ENCODE data around the gene STARD9. TPM values are rescaled to one million over a fixed set of nuclear protein-coding genes. Genes with fewer than 3 reads are reported as not detected.

The STARD9 gene
- total RNA-seq, 1 experiment from 2014 or later: 0.86 TPM

DNA sequence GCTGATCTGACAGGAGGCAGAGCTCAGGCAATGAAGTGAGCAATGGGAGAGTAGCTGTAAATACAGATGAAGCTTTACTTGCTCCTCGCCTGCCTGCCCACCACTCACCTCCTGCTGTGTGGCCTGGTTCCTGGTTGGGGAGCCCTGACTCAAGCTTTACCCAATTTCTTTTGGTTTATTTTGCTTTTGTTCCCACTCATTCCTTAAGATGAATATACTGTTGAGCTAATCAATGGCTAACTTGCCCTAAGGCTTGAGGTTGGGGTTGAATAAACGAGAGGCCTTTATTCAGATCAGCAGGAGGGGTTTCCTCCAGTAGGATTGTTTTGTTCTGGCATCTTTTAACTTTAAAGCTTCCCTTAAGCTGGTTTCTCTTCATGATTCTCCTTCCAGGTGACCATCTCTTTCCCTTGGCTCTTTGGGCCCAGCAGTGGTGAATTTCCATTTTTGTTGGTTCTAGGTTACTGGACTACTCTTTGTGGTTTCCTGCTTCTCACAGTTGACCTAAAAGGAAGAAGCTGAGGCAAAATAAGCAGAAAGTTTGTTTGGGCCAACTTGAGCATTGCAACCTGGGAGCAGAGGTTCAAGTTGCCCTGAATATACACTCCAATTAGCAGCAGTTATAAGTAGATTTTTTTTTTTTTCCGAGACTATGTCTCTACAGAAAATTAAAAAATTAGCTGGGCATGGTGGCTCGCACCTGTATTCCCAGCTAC lies 44.4 kb downstream of the STARD9 start:
- H3K4me1 Mint-ChIP-seq (ENCODE audit: low read depth, unreplicated experiment): no peaks in the 10 kb centered on the region
- BruUV-seq (replicated peaks): no TSS peak
- no peak overlapping the region for H3K27ac Mint-ChIP-seq (ENCODE audit: unreplicated experiment)
- DNase-seq: no peak
- TF ChIP-seq, protein P1, sequence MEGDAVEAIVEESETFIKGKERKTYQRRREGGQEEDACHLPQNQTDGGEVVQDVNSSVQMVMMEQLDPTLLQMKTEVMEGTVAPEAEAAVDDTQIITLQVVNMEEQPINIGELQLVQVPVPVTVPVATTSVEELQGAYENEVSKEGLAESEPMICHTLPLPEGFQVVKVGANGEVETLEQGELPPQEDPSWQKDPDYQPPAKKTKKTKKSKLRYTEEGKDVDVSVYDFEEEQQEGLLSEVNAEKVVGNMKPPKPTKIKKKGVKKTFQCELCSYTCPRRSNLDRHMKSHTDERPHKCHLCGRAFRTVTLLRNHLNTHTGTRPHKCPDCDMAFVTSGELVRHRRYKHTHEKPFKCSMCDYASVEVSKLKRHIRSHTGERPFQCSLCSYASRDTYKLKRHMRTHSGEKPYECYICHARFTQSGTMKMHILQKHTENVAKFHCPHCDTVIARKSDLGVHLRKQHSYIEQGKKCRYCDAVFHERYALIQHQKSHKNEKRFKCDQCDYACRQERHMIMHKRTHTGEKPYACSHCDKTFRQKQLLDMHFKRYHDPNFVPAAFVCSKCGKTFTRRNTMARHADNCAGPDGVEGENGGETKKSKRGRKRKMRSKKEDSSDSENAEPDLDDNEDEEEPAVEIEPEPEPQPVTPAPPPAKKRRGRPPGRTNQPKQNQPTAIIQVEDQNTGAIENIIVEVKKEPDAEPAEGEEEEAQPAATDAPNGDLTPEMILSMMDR (IDR thresholded peaks at IDR 0.05; ENCODE audit: insufficient read depth in 1 of 2, low read depth in 1 of 2, low read length in 1 of 2, severe bottlenecking in 1 of 2, unreplicated experiment in 1 of 2): no peak
- Histone ChIP-seq H3K4me3 (ENCODE audit: low read depth, low read length) (no peak overlapping the region), H3K27me3 (replicated peaks; ENCODE audit: control insufficient read depth, insufficient read depth, low read length) (no peaks in the 10 kb centered on the region), H3K36me3 (ENCODE audit: control insufficient read depth, insufficient read depth, low read length) (no peaks in the 10 kb centered on the region), H3K4me1 (no peaks in the 10 kb centered on the region), H3K9me3 (no peaks in the 10 kb centered on the region)
- no peaks in the 10 kb centered on the region for H3K36me3 Mint-ChIP-seq (ENCODE audit: insufficient read depth, unreplicated experiment)
- H3K9me3 Mint-ChIP-seq (ENCODE audit: unreplicated experiment): no peaks in the 10 kb centered on the region
- POLR2A ChIA-PET: no interaction called here
- CTCF ChIA-PET: no interaction called here
- H3K27me3 Mint-ChIP-seq (ENCODE audit: insufficient read depth, unreplicated experiment): no peaks in the 10 kb centered on the region
- no peak overlapping the region for H3K4me3 Mint-ChIP-seq (ENCODE audit: unreplicated experiment)
- intact Hi-C loops (cut with micrococcal nuclease; ENCODE audit: unreplicated experiment): no loop called here

DNA sequence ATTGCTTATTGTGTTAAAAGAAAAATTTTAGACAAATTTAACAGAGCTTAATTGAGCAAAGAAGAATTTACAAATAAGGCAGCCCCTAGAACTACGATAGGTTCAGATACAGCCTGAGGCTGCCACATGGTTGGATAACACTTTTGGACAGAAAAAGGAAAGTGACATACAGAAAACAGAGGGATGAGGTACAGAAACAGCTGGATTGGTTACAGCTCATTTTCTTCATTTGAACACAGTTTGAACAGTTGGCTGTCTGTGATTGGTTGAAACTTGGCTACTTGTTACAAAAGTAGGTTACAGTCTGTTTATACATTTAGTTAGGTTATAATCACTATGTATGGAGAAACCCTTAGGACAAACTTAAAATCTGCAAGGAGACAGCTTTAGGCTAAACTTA lies 46.0 kb downstream of the STARD9 start:
- Mint-ChIP-seq H3K36me3 (ENCODE audit: insufficient read depth, unreplicated experiment) (no peaks in the 10 kb centered on the region), H3K27ac (ENCODE audit: unreplicated experiment) (no peak overlapping the region), H3K27me3 (ENCODE audit: insufficient read depth, unreplicated experiment) (no peaks in the 10 kb centered on the region), H3K4me1 (ENCODE audit: low read depth, unreplicated experiment) (no peaks in the 10 kb centered on the region), H3K4me3 (ENCODE audit: unreplicated experiment) (no peak overlapping the region), H3K9me3 (ENCODE audit: unreplicated experiment) (peaks cover 7% of the 10 kb centered on the region)
- Histone ChIP-seq H3K27me3 (replicated peaks; ENCODE audit: control insufficient read depth, insufficient read depth, low read length) (no peaks in the 10 kb centered on the region), H3K36me3 (ENCODE audit: control insufficient read depth, insufficient read depth, low read length) (no peaks in the 10 kb centered on the region), H3K4me1 (no peaks in the 10 kb centered on the region), H3K4me3 (ENCODE audit: low read depth, low read length) (no peak overlapping the region), H3K9me3 (no peaks in the 10 kb centered on the region)
- ChIA-PET POLR2A (no interaction called here), CTCF (no interaction called here)
- no TSS peak for BruUV-seq (replicated peaks)
- DNase-seq: no peak
- intact Hi-C loops (cut with micrococcal nuclease; ENCODE audit: unreplicated experiment): no loop called here
- TF ChIP-seq, protein P1 (IDR thresholded peaks at IDR 0.05; ENCODE audit: insufficient read depth in 1 of 2, low read depth in 1 of 2, low read length in 1 of 2, severe bottlenecking in 1 of 2, unreplicated experiment in 1 of 2): no peak

DNA sequence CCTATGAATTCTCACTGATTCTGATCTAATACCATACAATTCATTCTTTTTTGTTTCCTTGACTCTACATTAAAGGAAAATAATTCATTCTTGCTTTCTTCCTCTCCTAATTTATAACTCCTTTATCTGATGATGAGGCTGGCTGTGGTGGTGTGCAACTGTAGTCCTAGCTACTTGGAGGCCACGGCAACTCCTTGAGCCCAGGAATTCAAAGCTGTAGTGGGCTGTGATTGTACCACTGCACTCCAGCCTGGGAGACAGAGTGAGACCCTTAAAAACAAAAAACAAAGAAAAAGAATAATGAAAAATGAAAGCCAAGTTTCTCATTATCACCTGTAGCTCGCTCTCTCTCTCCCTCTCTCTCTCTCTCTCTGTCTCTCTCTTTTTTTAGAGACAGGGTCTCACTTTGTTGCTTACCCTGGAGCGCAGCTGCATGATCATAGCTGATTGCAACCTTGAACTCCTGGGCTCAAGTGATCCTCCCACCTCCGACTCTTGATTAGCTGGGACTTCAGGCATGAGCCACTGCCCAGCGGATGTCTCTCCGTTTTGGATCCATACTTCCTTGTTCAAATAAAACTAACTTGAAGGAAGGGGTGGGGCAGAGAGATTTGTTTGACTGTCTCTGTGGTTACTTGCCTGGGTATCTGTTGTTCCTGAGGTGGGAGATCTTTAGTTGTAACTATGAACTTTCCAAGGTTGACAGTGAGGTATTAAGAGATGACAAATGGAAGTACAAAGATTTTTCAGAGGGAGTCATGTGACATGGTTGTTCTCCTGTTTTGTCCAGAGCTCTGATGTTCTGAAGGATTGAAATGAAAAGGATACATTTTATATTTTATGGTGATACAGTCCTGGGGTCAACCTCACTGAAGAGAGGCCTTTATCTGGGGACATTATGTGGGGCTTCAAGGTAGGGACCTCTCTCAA lies 46.9 kb downstream of the STARD9 start:
- no peaks in the 10 kb centered on the region for H3K4me1 Mint-ChIP-seq (ENCODE audit: low read depth, unreplicated experiment)
- no peaks in the 10 kb centered on the region for H3K36me3 ChIP-seq (ENCODE audit: control insufficient read depth, insufficient read depth, low read length)
- CTCF ChIA-PET: no interaction called here
- H3K27ac Mint-ChIP-seq (ENCODE audit: unreplicated experiment): no peak overlapping the region
- POLR2A ChIA-PET: no interaction called here
- no TSS peak for BruUV-seq (replicated peaks)
- H3K36me3 Mint-ChIP-seq (ENCODE audit: insufficient read depth, unreplicated experiment): no peaks in the 10 kb centered on the region
- H3K9me3 ChIP-seq: no peaks in the 10 kb centered on the region
- H3K4me1 ChIP-seq: no peaks in the 10 kb centered on the region
- peak in 1 of 2 experiments; percentile 4 for DNase-seq
- H3K4me3 ChIP-seq (ENCODE audit: low read depth, low read length): no peak overlapping the region
- H3K27me3 ChIP-seq (replicated peaks; ENCODE audit: control insufficient read depth, insufficient read depth, low read length): no peaks in the 10 kb centered on the region
- H3K4me3 Mint-ChIP-seq (ENCODE audit: unreplicated experiment): no peak overlapping the region
- TF ChIP-seq, protein P1 (IDR thresholded peaks at IDR 0.05; ENCODE audit: insufficient read depth in 1 of 2, low read depth in 1 of 2, low read length in 1 of 2, severe bottlenecking in 1 of 2, unreplicated experiment in 1 of 2): no peak
- intact Hi-C loops (cut with micrococcal nuclease; ENCODE audit: unreplicated experiment): no loop called here
- H3K9me3 Mint-ChIP-seq (ENCODE audit: unreplicated experiment): peaks cover 9% of the 10 kb centered on the region
- no peaks in the 10 kb centered on the region for H3K27me3 Mint-ChIP-seq (ENCODE audit: insufficient read depth, unreplicated experiment)
